Left lung (tissue), 10 donors: ENCODE data around the gene DNAJC6. TPM values are rescaled to one million over a fixed set of nuclear protein-coding genes. Genes with fewer than 3 reads are reported as not detected.
"Not testable (repeated sequence)": the region's sequence is repeated elsewhere in the genome, so short reads cannot be mapped to it uniquely, and the experiment has no call there.

Experiments
- ATAC-seq: fragments of 200-7000 bp; cut with Tn5 transposase; one replicate; pipeline ENCODE4 v1.9.1; 2020; ENCODE audit warnings: moderate library complexity
- DNase-seq, 4 donors: peaks; one replicate each; pipeline ENCODE4 v3.0.0-alpha.2; 2013 to 2020
- H3K27ac ChIP-seq, 2 donors: fragments of 200-600 bp; sonication (generic) in 1 of 2; one replicate each; pipeline versions ENCODE4 v1.5.0 to v1.8.0; 2020 to 2021
- H3K27me3 ChIP-seq, 2 donors: fragments of 200-600 bp; sonication (generic) in 1 of 2; one replicate each; pipeline versions ENCODE4 v1.5.0 to v1.8.0; 2020 to 2021
- H3K36me3 ChIP-seq, 2 donors: fragments of 200-600 bp; sonication (generic) in 1 of 2; one replicate each; pipeline versions ENCODE4 v1.5.0 to v1.8.0; 2020 to 2021
- H3K4me1 ChIP-seq, 2 donors: fragments of 200-600 bp; one replicate each; pipeline ENCODE4 v1.8.0; 2021
- H3K4me3 ChIP-seq, 2 donors: fragments of 200-600 bp; sonication (generic) in 1 of 2; one replicate each; pipeline versions ENCODE4 v1.5.0 to v1.8.0; 2020 to 2021; ENCODE audit warnings: mild to moderate bottlenecking in 1 of 2
- H3K9me3 ChIP-seq, 2 donors: fragments of 200-600 bp; sonication (generic) in 1 of 2; one replicate each; pipeline versions ENCODE4 v1.5.0 to v1.8.0; 2020 to 2021
- CTCF ChIP-seq, 2 donors: fragments of 200-600 bp; sonication (generic) in 1 of 2; IDR thresholded peaks; one replicate each; pipeline versions ENCODE4 v1.5.0 to v1.8.0; 2021; ENCODE audit warnings: antibody characterized with exemption in 2 of 2
- intact Hi-C, 2 donors: fragments of 100-400 bp; cut with DNase I; formaldehyde crosslinking; loops; one replicate each; pipeline versions ENCODE4 v1.11.2 to v1.14.2; 2022
- polyA plus RNA-seq, 6 donors: library from polyadenylated mRNA; unstranded; fragments of 120-200 nt; gene quantifications; one replicate each; pipeline ENCODE4 v1.2.1, GENCODE V29; 2013; ENCODE audit not compliant: insufficient read length in 6 of 6
- total RNA-seq, 2 donors: library from RNA; stranded (reverse); fragmentation: NEBNext Ultra II Directional; extraction: Animal tissue kit (Norgen Biotek cat#: 25700); gene quantifications; one replicate each; pipeline ENCODE4 v1.2.1, GENCODE V29; 2021
- donor health status: DM: no; HTN: yes; CAD: no.
- donor health status: DM: no; HTN: no; CAD: no.

Gene DNAJC6
- total and polyA plus RNA-seq, 8 donors, result 2.3 to 4.6 (median 2.8) TPM

GRCh38 chr1:65443647-65444046 lies 134.3 kb downstream of the DNAJC6 start:
- H3K4me1 ChIP-seq, result no peaks in the 10 kb centered on the region
- intact Hi-C loops, result no loop called here
- no peaks in the 10 kb centered on the region for H3K9me3 ChIP-seq
- DNase-seq, result no peak
- H3K27ac ChIP-seq, result no peak overlapping the region
- no peaks in the 10 kb centered on the region for H3K36me3 ChIP-seq
- no peak for TF ChIP-seq CTCF (IDR thresholded peaks at IDR 0.05)
- H3K27me3 ChIP-seq, result no peaks in the 10 kb centered on the region
- ATAC-seq, result no peak
- H3K4me3 ChIP-seq, result no peak overlapping the region

- no peak overlapping the region for H3K27ac ChIP-seq
- ATAC-seq (no peak), DNase-seq (no peak)
- H3K4me3 ChIP-seq, result no peak overlapping the region
- intact Hi-C loops, result no loop called here
- H3K36me3 ChIP-seq, result no peaks in the 10 kb centered on the region
- H3K9me3 ChIP-seq, result no peaks in the 10 kb centered on the region
- no peaks in the 10 kb centered on the region for H3K4me1 ChIP-seq
- no peaks in the 10 kb centered on the region for H3K27me3 ChIP-seq
- no peak for TF ChIP-seq CTCF (IDR thresholded peaks at IDR 0.05)
These were observed 134.8 kb downstream of the DNAJC6 start for GRCh38 chr1:65444128-65444640.

- H3K36me3 ChIP-seq, result no peaks in the 10 kb centered on the region
- no peak overlapping the region for H3K27ac ChIP-seq
- TF ChIP-seq CTCF (IDR thresholded peaks at IDR 0.05), result no peak
- H3K9me3 ChIP-seq, result no peaks in the 10 kb centered on the region
- H3K4me3 ChIP-seq, result no peak overlapping the region
- H3K4me1 ChIP-seq, result no peaks in the 10 kb centered on the region
- ATAC-seq (no peak), DNase-seq (no peak)
- intact Hi-C loops, result no loop called here
- no peaks in the 10 kb centered on the region for H3K27me3 ChIP-seq
These were observed 136.5 kb downstream of the DNAJC6 start for GRCh38 chr1:65445837-65446236.

GRCh38 chr1:65449214-65449823 lies 140.0 kb downstream of the DNAJC6 start:
- H3K4me1 ChIP-seq, result no peaks in the 10 kb centered on the region
- TF ChIP-seq CTCF (IDR thresholded peaks at IDR 0.05), result no peak
- H3K27me3 ChIP-seq, result no peaks in the 10 kb centered on the region
- intact Hi-C loops, result no loop called here
- no peak for DNase-seq
- H3K4me3 ChIP-seq, result no peak overlapping the region
- H3K9me3 ChIP-seq, result peaks cover 0 to 3% of the 10 kb centered on the region in 2 donors
- no peak for ATAC-seq
- H3K36me3 ChIP-seq, result no peaks in the 10 kb centered on the region
- H3K27ac ChIP-seq, result no peak overlapping the region

- DNase-seq, H3K9me3 ChIP-seq, H3K36me3 ChIP-seq, intact Hi-C loops, ATAC-seq, H3K27ac ChIP-seq, H3K4me3 ChIP-seq, H3K27me3 ChIP-seq, H3K4me1 ChIP-seq: not testable (repeated sequence)
These were observed 146.3 kb downstream of the DNAJC6 start for GRCh38 chr1:65455678-65456077.

- Histone ChIP-seq H3K27me3 (no peaks in the 10 kb centered on the region), H3K36me3 (no peaks in the 10 kb centered on the region), H3K4me3 (no peak overlapping the region), H3K4me1 (no peaks in the 10 kb centered on the region), H3K27ac (no peak overlapping the region), H3K9me3 (peaks cover 0 to 9% of the 10 kb centered on the region in 2 donors)
- DNase-seq (no peak), ATAC-seq (no peak)
- TF ChIP-seq CTCF (IDR thresholded peaks at IDR 0.05), result no peak
- intact Hi-C loops, result no loop called here
These were observed 147.1 kb downstream of the DNAJC6 start for GRCh38 chr1:65456481-65456880.
